ENCODE results near the gene PLOD3.
A peak's percentile ranks its signal among the peaks of the same experiment; 100 is the strongest.

The PLOD3 gene

GRCh38 chr7:101171442-101171837 is 45.9 kb downstream of the PLOD3 start:
- Histone ChIP-seq H3K4me2 (ENCODE audit: insufficient read depth, low read length) (peak overlapping the region; percentile 35), H3K36me3 (ENCODE audit: insufficient read depth, low read length) (no peaks in the 10 kb centered on the region), H3K27me3 (ENCODE audit: insufficient read depth, low read length, poor library complexity) (peaks cover 17% of the 10 kb centered on the region), H3K4me1 (ENCODE audit: insufficient read depth, low read length) (peaks cover 55% of the 10 kb centered on the region), H3K79me2 (ENCODE audit: insufficient read depth, low read length) (no peaks in the 10 kb centered on the region), H3K27ac (ENCODE audit: low read length) (peak overlapping the region; percentile 32; the same call in 1 of the 2 replicates), H4K20me1 (ENCODE audit: insufficient read depth, low read length) (peaks cover 46% of the 10 kb centered on the region), H3K9ac (ENCODE audit: low read depth, low read length) (no peak overlapping the region), H3K9me3 (ENCODE audit: insufficient read depth, low read length, severe bottlenecking) (no peaks in the 10 kb centered on the region), H2AFZ (ENCODE audit: low read depth, low read length) (no peak overlapping the region), H3K4me3 (ENCODE audit: low read depth in 1 of 2, low read length in 2 of 2) (no peak overlapping the region)
- TF ChIP-seq CTCF (IDR thresholded peaks at IDR 0.05; ENCODE audit: borderline replicate concordance, extremely low read depth, low read length, poor library complexity, severe bottlenecking) (peak; percentile 23), EZH2 (IDR thresholded peaks at IDR 0.05; ENCODE audit: borderline replicate concordance, low read depth, low read length, severe bottlenecking) (no peak)
- ATAC-seq (ENCODE audit: insufficient read depth, low read depth) (no peak), DNase-seq (no peak)

- peaks cover 61% of the 10 kb centered on the region for H3K4me1 ChIP-seq (ENCODE audit: insufficient read depth, low read length)
- H3K4me2 ChIP-seq (ENCODE audit: insufficient read depth, low read length) = peak overlapping the region; percentile 54
- ATAC-seq (ENCODE audit: insufficient read depth, low read depth) (peak; percentile 77), DNase-seq (peak; percentile 80)
- H3K4me3 ChIP-seq (ENCODE audit: low read depth in 1 of 2, low read length in 2 of 2) = no peak overlapping the region
- no peaks in the 10 kb centered on the region for H3K9me3 ChIP-seq (ENCODE audit: insufficient read depth, low read length, severe bottlenecking)
- peak overlapping the region; percentile 32; the same call in 1 of the 2 replicates for H3K27ac ChIP-seq (ENCODE audit: low read length)
- no peaks in the 10 kb centered on the region for H3K36me3 ChIP-seq (ENCODE audit: insufficient read depth, low read length)
- TF ChIP-seq EZH2 (IDR thresholded peaks at IDR 0.05; ENCODE audit: borderline replicate concordance, low read depth, low read length, severe bottlenecking) (no peak), CTCF (IDR thresholded peaks at IDR 0.05; ENCODE audit: borderline replicate concordance, extremely low read depth, low read length, poor library complexity, severe bottlenecking) (no peak)
- no peak overlapping the region for H2AFZ ChIP-seq (ENCODE audit: low read depth, low read length)
- no peak overlapping the region for H3K9ac ChIP-seq (ENCODE audit: low read depth, low read length)
- H4K20me1 ChIP-seq (ENCODE audit: insufficient read depth, low read length) = peaks cover 50% of the 10 kb centered on the region
- H3K79me2 ChIP-seq (ENCODE audit: insufficient read depth, low read length) = no peaks in the 10 kb centered on the region
- H3K27me3 ChIP-seq (ENCODE audit: insufficient read depth, low read length, poor library complexity) = peaks cover 17% of the 10 kb centered on the region
Measured at GRCh38 chr7:101170617-101171441, 46.6 kb downstream of the PLOD3 start.

GRCh38 chr7:101169838-101170551 is 47.4 kb downstream of the PLOD3 start:
- peaks cover 65% of the 10 kb centered on the region for H3K4me1 ChIP-seq (ENCODE audit: insufficient read depth, low read length)
- peak overlapping the region in 1 of 2 experiments; percentile 28; a peak in 1 of 4 replicates for H3K4me3 ChIP-seq (ENCODE audit: low read depth in 1 of 2, low read length in 2 of 2)
- H4K20me1 ChIP-seq (ENCODE audit: insufficient read depth, low read length) = peaks cover 57% of the 10 kb centered on the region
- H3K79me2 ChIP-seq (ENCODE audit: insufficient read depth, low read length) = no peaks in the 10 kb centered on the region
- no peak overlapping the region; the same call in 1 of the 2 replicates for H2AFZ ChIP-seq (ENCODE audit: low read depth, low read length)
- TF ChIP-seq CTCF (IDR thresholded peaks at IDR 0.05; ENCODE audit: borderline replicate concordance, extremely low read depth, low read length, poor library complexity, severe bottlenecking) (peak; percentile 98), EZH2 (IDR thresholded peaks at IDR 0.05; ENCODE audit: borderline replicate concordance, low read depth, low read length, severe bottlenecking) (no peak)
- H3K27ac ChIP-seq (ENCODE audit: low read length) = no peak overlapping the region
- H3K9ac ChIP-seq (ENCODE audit: low read depth, low read length) = no peak overlapping the region
- peak overlapping the region; percentile 54 for H3K4me2 ChIP-seq (ENCODE audit: insufficient read depth, low read length)
- no peaks in the 10 kb centered on the region for H3K36me3 ChIP-seq (ENCODE audit: insufficient read depth, low read length)
- DNase-seq (peak; percentile 83), ATAC-seq (ENCODE audit: insufficient read depth, low read depth) (peak; percentile 60)
- no peaks in the 10 kb centered on the region for H3K9me3 ChIP-seq (ENCODE audit: insufficient read depth, low read length, severe bottlenecking)
- H3K27me3 ChIP-seq (ENCODE audit: insufficient read depth, low read length, poor library complexity) = peaks cover 17% of the 10 kb centered on the region
